GM04503 (cell line): ENCODE data around the gene MOB3B.
A peak's percentile ranks its signal among the peaks of the same experiment; 100 is the strongest.

Source experiments
- DNase-seq: peaks from one replicate; pipeline ENCODE4 v3.0.0-alpha.2; 2012; ENCODE audit warnings: low read depth

The MOB3B gene

GRCh38 chr9:27391040-27391895 lies 138.3 kb downstream of the MOB3B start:
- DNase-seq: no peak

GRCh38 chr9:27388150-27388549 lies 141.5 kb downstream of the MOB3B start:
- DNase-seq: no peak

- DNase-seq: no peak
Observed at GRCh38 chr9:27387722-27388121, 141.9 kb downstream of the MOB3B start.

- DNase-seq: no peak
Observed at GRCh38 chr9:27386571-27387091, 143.0 kb downstream of the MOB3B start.

- DNase-seq: no peak
Observed at GRCh38 chr9:27385606-27386322, 143.8 kb downstream of the MOB3B start.

- DNase-seq: no peak
Observed at GRCh38 chr9:27384262-27385014, 145.2 kb downstream of the MOB3B start.

GRCh38 chr9:27383524-27383923 lies 146.1 kb downstream of the MOB3B start:
- no peak for DNase-seq

GRCh38 chr9:27382975-27383374 lies 146.6 kb downstream of the MOB3B start:
- DNase-seq: no peak

- DNase-seq: no peak
Observed at GRCh38 chr9:27382308-27382707, 147.3 kb downstream of the MOB3B start.

- DNase-seq: no peak
Observed at GRCh38 chr9:27379311-27380251, 150.0 kb downstream of the MOB3B start.

GRCh38 chr9:27377811-27378456 lies 151.7 kb downstream of the MOB3B start:
- no peak for DNase-seq

- no peak for DNase-seq
Observed at GRCh38 chr9:27377147-27377807, 152.3 kb downstream of the MOB3B start.

- DNase-seq: no peak
Observed at GRCh38 chr9:27373851-27374250, 155.8 kb downstream of the MOB3B start.

- DNase-seq: no peak
Observed at GRCh38 chr9:27372615-27373014, 157.0 kb downstream of the MOB3B start.

- DNase-seq: no peak
Observed at GRCh38 chr9:27371382-27371781, 158.2 kb downstream of the MOB3B start.

GRCh38 chr9:27369591-27369990 lies 160.0 kb downstream of the MOB3B start:
- no peak for DNase-seq

- DNase-seq: peak; percentile 5
Observed at GRCh38 chr9:27368316-27368985, 161.2 kb downstream of the MOB3B start.

GRCh38 chr9:27367921-27368315 lies 161.7 kb downstream of the MOB3B start:
- DNase-seq: no peak

- no peak for DNase-seq
Observed at GRCh38 chr9:27367175-27367798, 162.3 kb downstream of the MOB3B start.
